ENCODE measurements around the gene PXDN.

PXDN gene

DNA sequence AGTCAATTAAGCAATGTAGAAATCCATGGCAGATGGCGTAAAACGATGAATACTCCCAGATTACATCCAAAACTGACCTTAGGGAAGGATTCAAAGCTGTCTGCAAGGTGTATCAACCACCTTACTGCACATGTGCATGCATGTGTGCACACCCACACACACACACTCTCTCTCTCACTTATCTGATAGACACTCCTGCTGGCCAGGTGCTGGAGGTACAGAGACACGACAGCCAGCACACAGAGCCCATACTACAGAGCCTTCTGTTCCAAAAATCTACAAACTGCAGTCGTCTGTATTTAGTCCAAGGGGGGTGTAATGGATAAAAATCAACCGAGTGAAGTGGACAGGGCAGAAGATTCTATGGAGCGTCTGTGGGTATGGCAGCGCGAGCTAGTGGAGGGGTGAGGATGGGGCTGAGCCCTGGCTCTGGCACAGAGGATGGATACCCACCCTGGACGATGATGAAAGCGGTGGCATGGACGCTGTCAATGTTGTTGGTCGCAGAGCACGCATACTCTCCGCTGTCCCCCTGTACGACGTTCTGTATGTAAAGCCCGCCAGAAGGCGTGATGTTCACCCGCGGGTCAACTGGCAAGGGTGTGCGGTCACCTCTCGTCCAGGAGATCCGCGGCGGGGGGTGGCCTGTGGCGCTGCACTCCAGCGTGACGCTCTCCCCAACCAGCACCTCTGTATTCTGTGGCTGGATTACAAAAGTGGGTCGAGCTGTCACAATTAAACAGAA, 78.4 kb downstream of the PXDN start:
- intact Hi-C loops (cut with micrococcal nuclease): no loop called here
- Mint-ChIP-seq H3K27ac (no peak overlapping the region), H3K9me3 (no peaks in the 10 kb centered on the region)

DNA sequence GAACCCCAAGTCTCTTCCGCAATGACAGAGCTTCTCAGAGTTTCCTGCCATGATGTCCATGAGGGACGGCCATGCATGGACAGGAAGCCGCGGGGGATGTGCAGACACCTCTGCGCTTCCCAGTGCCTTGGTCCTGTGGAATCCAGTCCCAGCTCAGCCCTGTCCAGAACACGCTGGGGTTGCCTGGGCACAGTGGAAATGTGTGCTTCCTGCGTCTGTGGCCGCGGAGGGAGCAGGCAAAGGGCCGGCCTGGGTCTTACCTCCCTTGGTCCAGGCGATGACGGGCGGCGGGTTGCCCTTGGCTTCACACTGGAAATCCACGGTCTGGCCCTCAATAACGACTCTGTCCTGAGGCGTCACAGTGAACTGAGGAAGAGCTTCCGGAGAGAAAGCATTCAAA, 79.6 kb downstream of the PXDN start:
- H3K27ac Mint-ChIP-seq: no peak overlapping the region
- H3K4me1 Mint-ChIP-seq (ENCODE audit: low read depth): no peaks in the 10 kb centered on the region
- no peaks in the 10 kb centered on the region for H3K9me3 Mint-ChIP-seq
- intact Hi-C loops (cut with micrococcal nuclease): no loop called here
- no peaks in the 10 kb centered on the region for H3K27me3 Mint-ChIP-seq
- H3K36me3 Mint-ChIP-seq (ENCODE audit: low read depth): no peaks in the 10 kb centered on the region
- H3K4me3 Mint-ChIP-seq: no peak overlapping the region

More for the DNA sequence above, 78.4 kb downstream of the PXDN start:
- no peaks in the 10 kb centered on the region for H3K4me1 Mint-ChIP-seq (ENCODE audit: low read depth)
- no peaks in the 10 kb centered on the region for H3K36me3 Mint-ChIP-seq (ENCODE audit: low read depth)
- H3K4me3 Mint-ChIP-seq: no peak overlapping the region
- H3K27me3 Mint-ChIP-seq: no peaks in the 10 kb centered on the region

DNA sequence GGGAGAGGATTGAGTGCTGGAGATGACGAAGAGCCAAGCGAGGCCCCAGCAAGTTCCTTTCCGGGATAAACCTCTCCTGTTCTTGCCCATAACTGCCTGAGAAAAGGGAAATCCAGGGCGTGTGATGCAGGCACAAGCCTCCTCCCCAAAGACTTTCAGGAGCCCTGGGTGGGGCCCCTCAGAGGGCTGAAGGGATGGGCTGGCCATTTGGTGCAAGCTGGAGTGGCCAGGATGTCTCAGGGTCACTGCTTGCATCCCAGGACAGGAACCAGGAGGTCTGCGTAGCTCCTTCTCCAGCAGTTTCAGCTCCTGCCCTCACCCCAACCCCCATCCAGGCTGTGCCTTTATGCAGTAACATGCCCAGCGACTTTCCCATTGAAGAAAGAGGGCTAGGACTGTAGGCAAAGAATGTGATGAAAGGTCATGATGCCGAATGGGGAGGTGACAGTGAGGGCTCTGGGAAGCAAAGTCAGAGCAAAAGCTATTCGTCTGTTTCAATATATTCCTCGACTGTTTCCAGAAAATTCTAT, 80.2 kb downstream of the PXDN start:
- H3K27ac Mint-ChIP-seq: no peak overlapping the region
- H3K9me3 Mint-ChIP-seq: no peaks in the 10 kb centered on the region
- H3K4me3 Mint-ChIP-seq: no peak overlapping the region
- no peaks in the 10 kb centered on the region for H3K27me3 Mint-ChIP-seq
- intact Hi-C loops (cut with micrococcal nuclease): no loop called here
- H3K36me3 Mint-ChIP-seq (ENCODE audit: low read depth): no peaks in the 10 kb centered on the region
- H3K4me1 Mint-ChIP-seq (ENCODE audit: low read depth): no peaks in the 10 kb centered on the region

DNA sequence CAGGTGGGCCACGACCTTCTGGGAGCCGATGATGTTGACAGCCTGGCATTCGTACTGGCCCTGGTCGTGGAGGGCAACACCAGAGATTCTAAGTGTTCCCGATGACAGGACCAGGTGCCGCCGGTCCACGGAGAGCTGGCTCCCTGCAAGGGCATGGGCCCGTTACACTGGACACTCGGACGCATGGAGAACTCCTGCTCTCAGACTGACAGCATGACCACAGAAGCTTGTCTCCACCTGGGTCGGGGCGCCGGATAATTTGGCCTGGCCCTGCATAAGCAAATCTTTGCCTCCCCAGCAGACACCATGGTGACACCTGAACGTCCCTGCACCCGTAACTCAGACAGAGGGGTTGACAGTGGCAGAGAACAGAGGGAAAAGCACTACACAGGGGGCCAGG, 80.7 kb downstream of the PXDN start:
- intact Hi-C loops (cut with micrococcal nuclease): no loop called here
- H3K4me3 Mint-ChIP-seq: no peak overlapping the region
- no peaks in the 10 kb centered on the region for H3K9me3 Mint-ChIP-seq
- no peak overlapping the region for H3K27ac Mint-ChIP-seq
- H3K36me3 Mint-ChIP-seq (ENCODE audit: low read depth): no peaks in the 10 kb centered on the region
- H3K4me1 Mint-ChIP-seq (ENCODE audit: low read depth): no peaks in the 10 kb centered on the region
- no peaks in the 10 kb centered on the region for H3K27me3 Mint-ChIP-seq

DNA sequence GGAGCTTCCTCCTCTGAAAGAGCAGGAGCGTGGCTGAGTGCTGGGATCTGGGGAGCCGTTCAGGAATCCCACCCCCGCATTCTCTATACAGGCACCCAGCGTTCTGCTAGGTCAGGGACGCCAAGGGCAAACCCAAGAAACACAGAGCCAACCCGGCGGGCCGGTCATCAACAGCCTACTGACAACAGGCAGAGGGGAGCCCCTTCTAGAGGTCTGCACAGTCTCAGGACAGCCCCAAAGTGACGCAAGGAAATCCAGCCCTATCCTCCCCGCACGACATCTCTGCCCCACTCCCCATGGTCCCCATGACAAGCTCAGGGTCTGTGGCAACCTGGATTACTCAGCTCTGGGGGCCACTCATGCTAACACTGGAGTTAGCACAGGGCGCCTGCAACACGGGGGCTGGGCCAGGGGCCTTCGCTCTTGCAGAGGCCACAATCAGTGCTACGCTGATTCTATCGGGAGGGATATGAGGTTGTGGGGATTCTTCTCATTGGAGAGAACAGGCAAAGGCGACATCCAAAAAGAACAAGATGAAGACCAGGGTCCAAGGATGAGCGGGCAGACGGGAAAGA, 81.6 kb downstream of the PXDN start:
- Mint-ChIP-seq H3K27ac (no peak overlapping the region), H3K9me3 (no peaks in the 10 kb centered on the region), H3K27me3 (no peaks in the 10 kb centered on the region), H3K36me3 (ENCODE audit: low read depth) (no peaks in the 10 kb centered on the region), H3K4me1 (ENCODE audit: low read depth) (no peaks in the 10 kb centered on the region), H3K4me3 (no peak overlapping the region)
- intact Hi-C loops (cut with micrococcal nuclease): no loop called here

DNA sequence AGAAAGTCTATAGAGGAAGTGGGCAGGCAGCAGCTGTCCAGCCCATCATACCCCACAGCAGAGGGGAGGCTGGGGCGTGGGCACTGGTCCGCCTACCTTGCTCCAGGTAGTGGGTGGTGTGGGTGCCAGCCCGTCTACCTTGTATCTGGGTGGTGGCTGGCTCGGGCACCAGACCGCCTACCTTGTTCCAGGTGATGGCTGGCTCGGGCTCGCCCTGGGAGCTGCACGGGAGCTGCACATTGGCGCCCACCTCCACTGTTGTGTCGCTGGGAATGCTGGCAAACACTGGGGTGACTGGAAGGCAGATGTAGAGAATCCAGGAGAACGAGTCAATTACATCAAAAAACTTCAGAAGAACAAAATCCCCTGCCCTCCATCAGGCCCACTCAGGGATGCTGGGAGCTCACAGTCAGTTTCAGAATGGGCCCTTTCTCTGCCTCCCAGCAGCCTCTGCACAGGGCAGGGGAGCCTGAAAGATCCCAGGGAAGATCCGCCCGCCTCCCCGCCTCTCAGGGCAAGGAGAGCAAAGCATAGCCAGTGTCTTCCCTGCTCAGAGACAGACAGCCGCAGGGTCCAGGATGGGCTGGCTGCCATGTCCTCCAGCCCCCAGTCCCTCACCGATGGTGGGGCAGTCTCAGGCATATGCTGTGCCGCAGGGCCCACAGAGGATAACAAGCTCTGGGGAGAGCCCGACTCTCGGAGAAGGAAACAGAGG, 82.3 kb downstream of the PXDN start:
- no peaks in the 10 kb centered on the region for H3K4me1 Mint-ChIP-seq (ENCODE audit: low read depth)
- no peak overlapping the region for H3K4me3 Mint-ChIP-seq
- no peaks in the 10 kb centered on the region for H3K9me3 Mint-ChIP-seq
- H3K27me3 Mint-ChIP-seq: no peaks in the 10 kb centered on the region
- no peak overlapping the region for H3K27ac Mint-ChIP-seq
- H3K36me3 Mint-ChIP-seq (ENCODE audit: low read depth): no peaks in the 10 kb centered on the region
- intact Hi-C loops (cut with micrococcal nuclease): no loop called here

DNA sequence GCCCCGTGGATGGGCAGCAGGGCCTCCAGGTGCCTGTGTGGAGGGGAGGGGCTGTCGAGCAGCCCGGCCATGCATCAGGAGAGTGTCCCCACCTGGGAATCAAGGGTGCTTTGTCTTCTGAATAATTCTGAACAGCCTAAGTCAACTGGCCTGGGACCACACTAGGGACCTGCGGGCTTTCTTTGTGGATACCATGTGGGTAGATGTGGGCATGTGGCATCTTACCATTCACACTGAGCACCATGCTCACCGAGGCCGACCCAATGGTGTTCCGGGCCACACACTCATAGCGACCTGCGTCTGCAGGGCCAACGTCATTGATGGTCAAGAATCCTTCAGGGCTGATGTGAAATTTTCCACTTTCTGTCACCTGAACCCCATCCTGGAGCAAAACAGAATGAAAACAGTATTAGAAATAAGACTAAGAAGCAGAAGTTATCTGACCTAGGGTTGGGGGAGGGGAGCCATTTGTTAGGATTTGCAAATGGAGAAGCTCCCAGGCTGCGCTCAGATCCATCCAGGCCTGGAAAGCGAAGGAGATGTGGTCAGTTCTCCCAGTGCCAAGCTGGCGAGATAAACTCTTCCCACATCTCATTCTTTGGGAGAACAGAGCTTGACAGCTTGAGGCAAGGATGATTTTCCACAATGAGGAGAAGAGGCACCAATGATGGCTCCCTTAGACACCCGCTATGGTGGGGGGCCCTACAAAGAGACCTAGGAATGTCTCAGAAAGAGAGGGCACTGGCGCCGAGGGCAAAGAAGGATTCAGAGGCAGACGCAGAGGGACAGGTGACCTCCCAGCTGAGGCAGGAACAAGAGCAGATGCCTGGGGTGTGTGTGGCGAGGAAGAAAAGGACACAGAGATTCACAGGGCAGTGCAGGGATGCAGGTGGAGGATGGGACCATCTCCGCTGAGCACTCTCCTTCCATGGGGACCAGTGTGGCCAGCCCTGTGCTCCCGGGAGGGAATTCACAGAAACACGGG, 83.4 kb downstream of the PXDN start:
- Mint-ChIP-seq H3K4me1 (ENCODE audit: low read depth) (no peaks in the 10 kb centered on the region), H3K9me3 (no peaks in the 10 kb centered on the region), H3K27ac (no peak overlapping the region), H3K27me3 (no peaks in the 10 kb centered on the region), H3K4me3 (no peak overlapping the region), H3K36me3 (ENCODE audit: low read depth) (no peaks in the 10 kb centered on the region)
- intact Hi-C loops (cut with micrococcal nuclease): no loop called here

DNA sequence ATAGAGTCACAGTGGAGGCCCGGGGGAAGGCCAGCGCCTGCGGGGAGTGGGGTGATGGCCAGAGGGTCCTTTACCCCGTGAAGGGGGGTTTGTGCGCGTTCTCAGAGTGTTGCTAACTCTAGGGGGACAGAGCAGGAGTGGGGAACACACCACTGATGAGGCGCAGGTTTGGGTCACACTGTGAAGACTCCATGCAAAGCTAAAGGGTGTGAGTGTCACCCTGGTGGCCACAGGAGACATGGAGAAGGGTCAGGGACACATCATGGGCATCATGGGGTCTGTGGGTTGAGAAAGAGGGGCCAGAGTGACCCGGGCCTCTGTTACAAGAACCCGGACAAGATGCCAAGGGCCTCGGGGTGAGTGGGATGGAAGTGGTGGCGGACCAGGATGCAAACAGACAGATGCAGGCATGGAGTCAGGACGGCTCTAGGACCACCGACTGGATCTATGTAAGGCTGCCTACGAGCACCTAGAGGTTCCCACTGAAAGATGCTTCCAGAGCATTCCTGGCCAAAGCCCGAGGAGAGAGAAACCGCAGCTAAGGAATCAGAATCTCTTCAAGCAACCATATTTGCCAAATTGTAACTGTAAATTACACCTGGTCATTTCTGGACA, 84.3 kb downstream of the PXDN start:
- intact Hi-C loops (cut with micrococcal nuclease): no loop called here
- Mint-ChIP-seq H3K4me1 (ENCODE audit: low read depth) (no peaks in the 10 kb centered on the region), H3K9me3 (no peaks in the 10 kb centered on the region), H3K27ac (no peak overlapping the region), H3K36me3 (ENCODE audit: low read depth) (no peaks in the 10 kb centered on the region), H3K27me3 (no peaks in the 10 kb centered on the region), H3K4me3 (no peak overlapping the region)

DNA sequence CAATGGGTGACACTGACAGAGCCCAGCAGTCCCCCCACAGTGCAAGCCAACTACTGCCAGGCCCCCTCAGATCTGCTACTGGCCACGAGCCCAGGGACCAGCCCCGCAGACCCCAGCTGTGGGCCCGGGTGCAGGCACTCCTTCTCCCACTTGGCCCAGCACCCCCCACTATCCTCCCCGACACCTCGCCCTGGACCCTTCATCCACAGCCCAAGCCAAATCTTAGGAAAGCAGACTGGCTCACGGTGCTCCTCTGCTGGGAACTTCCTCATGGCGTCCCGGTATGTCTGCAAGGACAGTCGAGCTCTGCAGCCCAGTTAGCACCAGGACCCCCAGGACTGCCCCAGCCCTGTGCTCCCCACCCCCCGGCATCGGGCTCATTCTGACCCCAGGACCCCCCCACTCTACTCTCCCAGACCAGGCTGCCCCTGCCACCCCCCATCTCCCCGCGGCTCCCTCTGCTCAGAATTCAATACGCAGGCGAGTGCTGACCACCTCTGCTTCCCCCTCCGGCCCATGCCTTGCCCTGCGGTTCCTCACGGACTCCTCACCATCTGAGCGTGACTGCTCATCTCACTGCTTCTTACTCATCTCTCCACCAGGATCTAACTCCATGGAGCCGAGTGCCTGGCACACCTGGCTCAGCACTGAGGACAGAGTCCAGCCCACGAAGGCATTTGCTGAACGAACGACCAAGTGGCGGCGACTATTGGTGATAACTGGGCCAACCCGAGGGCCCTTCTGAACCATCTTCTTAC, 85.7 kb downstream of the PXDN start:
- intact Hi-C loops (cut with micrococcal nuclease): no loop called here
- Mint-ChIP-seq H3K9me3 (no peaks in the 10 kb centered on the region), H3K36me3 (ENCODE audit: low read depth) (no peaks in the 10 kb centered on the region), H3K27ac (no peak overlapping the region), H3K27me3 (no peaks in the 10 kb centered on the region), H3K4me1 (ENCODE audit: low read depth) (no peaks in the 10 kb centered on the region), H3K4me3 (no peak overlapping the region)

DNA sequence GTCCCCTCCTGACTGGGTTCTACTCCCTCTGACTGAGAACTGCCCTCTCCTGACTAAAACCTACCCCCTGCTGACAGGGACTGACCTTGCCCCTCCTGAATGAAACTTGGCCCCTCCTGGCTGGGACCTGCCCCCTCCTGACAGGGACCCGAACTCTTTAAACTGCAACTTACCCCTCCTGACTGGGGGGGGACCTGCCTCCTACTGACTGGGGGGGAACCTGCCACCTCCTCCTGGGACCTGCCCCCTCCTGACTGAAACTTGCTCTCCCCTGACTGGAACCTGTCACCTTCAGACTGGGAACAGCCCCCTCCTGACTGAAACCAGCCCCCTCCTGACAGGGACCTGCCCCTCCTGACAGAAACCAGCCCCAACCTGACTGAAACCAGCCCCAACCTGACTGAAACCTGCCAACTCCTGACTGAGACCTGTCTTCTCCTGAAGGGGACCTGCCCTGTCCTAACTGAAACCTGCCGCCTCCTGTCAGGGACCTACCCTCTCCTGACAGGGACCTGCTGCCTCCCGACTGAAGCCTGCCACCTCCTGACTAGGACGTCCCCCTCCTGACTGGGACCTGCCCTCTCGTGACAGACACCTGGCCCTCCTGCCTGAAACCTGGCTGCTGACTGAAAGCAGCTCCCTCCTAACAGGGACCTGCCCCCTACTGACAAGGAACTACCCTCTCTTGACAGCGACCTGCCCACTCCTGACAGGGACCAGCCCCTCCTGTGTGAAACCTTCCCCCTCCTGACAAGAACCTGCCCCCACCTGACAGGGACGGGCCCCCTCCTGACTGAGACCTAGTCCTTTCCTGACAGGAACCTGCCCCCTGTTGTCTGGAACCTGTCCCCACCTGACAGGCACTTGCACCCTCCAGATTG, 87.1 kb downstream of the PXDN start:
- Mint-ChIP-seq H3K4me3 (no peak overlapping the region), H3K4me1 (ENCODE audit: low read depth) (no peaks in the 10 kb centered on the region), H3K27me3 (no peaks in the 10 kb centered on the region), H3K9me3 (no peaks in the 10 kb centered on the region), H3K27ac (no peak overlapping the region), H3K36me3 (ENCODE audit: low read depth) (no peaks in the 10 kb centered on the region)
- intact Hi-C loops (cut with micrococcal nuclease): no loop called here

DNA sequence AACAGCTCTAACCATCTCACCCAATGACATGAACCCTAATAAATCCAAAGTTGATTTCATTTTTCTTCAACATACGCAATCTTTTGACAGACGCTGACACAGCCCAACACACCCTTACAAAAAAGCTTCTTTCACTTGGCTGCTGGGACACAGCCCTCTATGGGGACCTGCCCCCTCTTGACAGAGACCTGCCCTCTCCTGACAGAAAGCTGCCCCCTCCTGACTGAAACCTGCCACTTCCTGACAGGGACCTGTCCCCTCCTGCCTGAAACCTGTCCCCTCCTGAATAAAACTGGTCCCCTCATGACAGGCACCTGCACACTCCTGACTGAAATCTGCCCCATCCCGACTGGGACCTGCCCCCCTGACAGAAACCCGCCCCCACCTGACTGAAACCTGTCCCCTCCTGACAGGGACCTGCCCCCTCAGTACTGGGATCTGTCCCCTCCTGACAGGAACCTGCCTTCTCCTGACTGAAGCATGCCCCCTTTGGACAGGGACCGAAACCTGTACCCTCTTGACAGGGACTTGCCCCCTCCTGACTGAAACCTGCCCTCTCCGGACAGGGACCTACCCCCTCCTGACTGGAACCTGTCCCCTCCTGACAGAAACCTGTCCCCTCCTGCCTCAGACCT, 87.9 kb downstream of the PXDN start:
- Mint-ChIP-seq H3K4me3 (no peak overlapping the region), H3K27ac (no peak overlapping the region), H3K9me3 (no peaks in the 10 kb centered on the region), H3K4me1 (ENCODE audit: low read depth) (no peaks in the 10 kb centered on the region), H3K27me3 (no peaks in the 10 kb centered on the region), H3K36me3 (ENCODE audit: low read depth) (no peaks in the 10 kb centered on the region)
- intact Hi-C loops (cut with micrococcal nuclease): no loop called here

DNA sequence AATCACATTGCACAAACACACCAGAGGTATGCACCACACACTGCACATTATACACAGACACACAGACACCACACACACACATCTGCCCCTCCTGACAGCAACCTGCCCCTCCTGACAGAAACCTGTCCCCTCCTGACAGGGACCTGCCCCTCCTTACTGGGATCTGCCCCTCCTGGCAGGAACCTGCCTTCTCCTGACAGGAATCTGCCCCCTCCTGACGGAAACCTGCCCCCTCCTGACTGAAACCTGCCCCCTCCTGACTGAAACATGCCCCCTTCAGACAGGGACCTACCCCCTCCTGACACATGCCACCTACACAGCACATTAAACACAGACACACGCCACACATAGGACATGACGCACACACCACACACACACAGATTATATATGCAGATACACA, 88.9 kb downstream of the PXDN start:
- no peaks in the 10 kb centered on the region for H3K27me3 Mint-ChIP-seq
- H3K27ac Mint-ChIP-seq: no peak overlapping the region
- H3K4me3 Mint-ChIP-seq: no peak overlapping the region
- H3K4me1 Mint-ChIP-seq (ENCODE audit: low read depth): no peaks in the 10 kb centered on the region
- no peaks in the 10 kb centered on the region for H3K36me3 Mint-ChIP-seq (ENCODE audit: low read depth)
- no peaks in the 10 kb centered on the region for H3K9me3 Mint-ChIP-seq
- intact Hi-C loops (cut with micrococcal nuclease): no loop called here

All from dendritic cell treated with granulocyte-macrophage colony-stimulating factor and Interleukin-4, amounts not matched to agents 40 ng/mL and 50 ng/mL, for 4 days (primary cell).